NCI-H526 treated with DMSO at 0.1 percent for 48 hours (cell line): ENCODE measurements around the gene P2RY12.

Experiments
- DNase-seq: peaks from one replicate; lab custom pipeline; 2025; lab: John Stamatoyannopoulos, UW

Gene P2RY12

DNA sequence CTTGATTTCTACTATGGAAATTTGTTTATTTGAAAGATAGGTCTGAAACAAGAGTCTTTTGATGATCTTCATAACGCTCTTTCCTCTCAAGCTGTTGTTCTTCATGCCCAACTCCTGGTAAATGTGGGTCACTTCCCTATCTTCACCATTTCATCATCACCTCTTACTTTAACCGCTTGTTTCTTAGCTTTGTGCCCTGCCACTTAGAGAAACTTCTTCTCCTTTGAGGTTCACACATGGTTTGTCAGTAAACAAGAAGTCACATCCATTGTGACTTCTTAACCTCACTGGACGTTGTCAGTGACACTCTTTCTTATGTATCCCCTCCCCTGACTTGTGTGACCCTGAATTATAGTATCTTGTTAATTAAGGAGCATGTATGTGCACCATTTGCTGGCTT is 38.3 kb downstream of the P2RY12 start:
- no peak for DNase-seq

DNA sequence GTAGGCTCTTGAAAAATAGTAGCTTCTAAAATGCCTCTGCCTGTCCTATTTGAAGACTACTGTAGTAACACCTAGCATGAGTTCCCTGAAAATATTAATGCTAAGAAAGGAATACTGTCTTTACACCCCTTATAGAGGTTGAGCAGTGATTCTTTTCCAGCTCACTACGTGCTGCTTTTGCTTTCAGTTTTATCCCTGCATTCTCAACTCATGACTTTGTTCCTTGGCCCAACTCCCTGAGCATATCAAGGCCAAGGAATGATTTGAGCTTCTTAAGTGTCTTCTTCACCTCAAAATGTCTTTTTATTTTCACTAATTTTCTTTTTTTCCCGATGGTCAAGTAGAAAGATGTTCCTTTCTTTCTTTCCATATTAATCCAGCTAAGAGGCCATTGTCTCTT is 38.7 kb downstream of the P2RY12 start:
- DNase-seq, result no peak

DNA sequence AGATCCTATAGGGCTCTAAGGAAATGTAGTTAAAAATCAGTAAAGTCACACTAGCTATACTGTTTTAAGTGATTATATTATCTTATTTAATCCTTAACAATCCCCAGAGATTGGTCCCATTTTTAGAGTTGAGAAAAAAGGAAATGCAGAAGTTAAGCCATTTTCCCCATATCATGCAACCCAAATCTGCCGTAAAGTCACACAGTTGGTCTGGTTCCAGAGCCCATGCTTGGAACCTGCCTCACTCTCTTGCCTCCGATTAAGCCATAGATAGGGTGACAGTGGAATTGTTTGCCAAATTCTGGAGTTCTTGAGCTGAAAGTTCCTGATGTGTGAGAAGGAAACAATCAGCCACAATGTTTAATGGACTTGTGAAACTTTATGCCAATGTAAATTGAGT is 52.9 kb downstream of the P2RY12 start:
- DNase-seq, result no peak

DNA sequence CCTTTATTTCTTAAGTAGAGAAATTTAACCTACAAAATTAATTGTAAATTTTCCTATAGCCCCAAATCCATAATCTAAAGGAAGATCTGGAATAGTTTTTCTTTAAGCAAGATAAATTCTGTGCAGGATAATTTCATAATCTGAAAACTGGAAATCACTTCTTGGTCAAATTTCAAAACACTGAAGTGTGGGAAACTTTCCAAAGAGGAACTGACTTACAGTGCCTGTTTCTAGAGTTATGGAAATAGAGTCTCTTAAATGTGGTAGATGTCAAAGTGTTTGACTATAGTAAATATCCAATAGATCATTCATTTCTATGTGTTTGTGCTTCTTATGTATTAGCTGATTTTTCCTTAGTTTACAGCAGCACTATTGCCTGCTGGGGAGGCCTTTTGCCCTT is 53.7 kb downstream of the P2RY12 start:
- no peak for DNase-seq

DNA sequence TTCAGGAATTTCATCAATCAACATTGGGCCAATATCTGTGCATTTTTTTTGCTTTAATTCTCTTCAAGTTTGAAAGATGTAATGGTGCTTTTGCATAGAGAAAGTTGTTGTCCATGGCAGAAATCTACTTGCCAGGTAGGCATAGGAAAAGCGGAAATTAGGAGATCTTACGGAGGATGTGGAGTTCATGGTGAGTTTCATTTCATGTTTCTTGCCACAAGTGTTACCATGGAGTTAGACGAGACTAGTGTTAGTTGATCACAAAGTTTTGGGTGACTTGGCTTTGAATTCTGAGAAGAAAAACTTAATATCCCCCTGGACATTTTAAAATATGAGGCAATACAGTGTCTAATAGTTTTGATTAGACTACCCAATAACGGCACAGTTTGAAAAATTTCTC is 54.2 kb downstream of the P2RY12 start:
- no peak for DNase-seq

DNA sequence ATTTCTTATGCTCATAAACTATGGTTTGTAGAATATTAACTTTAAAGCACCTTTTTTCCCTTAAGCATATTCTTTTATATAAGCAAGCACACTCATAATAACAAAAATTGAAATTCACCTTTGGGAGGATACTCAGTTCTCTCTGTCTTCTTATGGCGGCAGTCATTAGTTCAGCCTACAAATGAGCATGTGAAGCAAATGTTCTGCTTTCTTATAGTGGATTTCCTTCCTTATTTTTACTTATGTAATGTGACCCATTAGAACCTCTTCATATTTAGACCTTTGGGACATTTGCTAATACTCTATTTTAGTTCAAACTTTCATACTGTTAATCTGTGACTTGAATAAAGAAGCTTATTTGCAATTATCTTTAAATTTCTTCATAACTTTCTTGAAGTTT is 55.2 kb downstream of the P2RY12 start, which contains the start of gene P2RY13:
Gene P2RY13 (minus strand): TSS at position 187 of the 400 bp plus-strand sequence. CDS start 21 bp downstream, at position 166.
- DNase-seq, result no peak

DNA sequence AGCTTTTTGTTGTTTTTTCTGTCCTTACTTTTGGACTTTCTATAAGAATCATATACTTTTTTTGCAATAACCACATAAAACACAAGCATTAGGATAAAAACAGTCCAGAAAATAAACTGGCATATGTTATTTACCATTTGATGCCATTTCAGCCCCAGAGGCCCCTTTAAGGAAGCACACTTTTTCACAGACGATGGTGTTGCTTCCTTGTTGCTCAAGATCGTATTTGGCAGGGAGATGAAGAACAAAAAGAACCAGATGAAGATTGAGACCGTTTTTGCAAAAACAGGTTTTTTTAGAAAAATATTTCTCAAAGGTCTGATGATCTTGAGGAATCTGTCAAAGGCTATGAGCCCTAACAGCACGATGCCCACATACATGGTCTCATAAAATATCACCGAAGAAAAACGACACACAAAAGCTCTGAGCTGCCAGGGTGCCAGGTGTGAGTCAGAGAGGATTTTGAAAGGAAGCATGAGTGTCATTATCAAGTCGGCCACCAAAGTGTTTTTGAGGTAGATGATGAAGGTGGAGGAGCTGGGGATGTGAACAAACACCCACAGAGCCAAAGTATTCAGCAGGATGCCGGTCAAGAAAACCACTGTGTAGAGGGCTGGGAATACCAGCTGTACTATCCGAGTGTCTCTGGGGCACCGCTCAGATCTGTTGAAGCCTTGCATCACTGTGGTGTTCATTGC is 56.1 kb downstream of the P2RY12 start:
- DNase-seq, result no peak

DNA sequence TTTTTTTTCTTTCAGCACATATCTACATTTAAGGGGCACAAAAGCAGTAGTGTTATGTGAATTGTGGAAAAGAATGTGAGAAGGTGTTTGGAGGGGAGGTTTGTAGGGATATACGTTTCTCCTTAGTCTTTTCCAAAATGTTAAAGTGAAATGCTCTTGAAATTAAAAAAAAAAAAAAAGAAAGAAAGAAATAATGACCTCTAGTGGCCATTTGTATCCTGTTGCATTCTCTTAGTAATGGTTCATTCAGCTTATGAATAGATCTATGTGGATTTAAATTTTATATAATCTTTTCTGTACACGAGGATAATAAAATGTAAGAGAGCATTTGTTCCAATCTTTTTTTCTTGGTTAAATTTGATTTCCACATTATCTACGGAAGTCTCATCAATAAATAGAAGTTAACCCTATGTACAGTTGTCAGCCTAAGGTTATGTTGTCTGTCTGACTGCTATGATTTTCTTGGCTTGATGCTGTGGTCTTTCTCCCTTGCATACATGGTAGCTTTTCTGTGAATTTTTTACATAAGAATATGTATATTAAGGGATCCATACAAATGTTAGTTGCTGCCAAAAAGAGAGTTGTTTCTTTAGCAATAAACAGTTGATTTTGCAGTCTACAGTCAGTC is 56.9 kb downstream of the P2RY12 start:
- no peak for DNase-seq

DNA sequence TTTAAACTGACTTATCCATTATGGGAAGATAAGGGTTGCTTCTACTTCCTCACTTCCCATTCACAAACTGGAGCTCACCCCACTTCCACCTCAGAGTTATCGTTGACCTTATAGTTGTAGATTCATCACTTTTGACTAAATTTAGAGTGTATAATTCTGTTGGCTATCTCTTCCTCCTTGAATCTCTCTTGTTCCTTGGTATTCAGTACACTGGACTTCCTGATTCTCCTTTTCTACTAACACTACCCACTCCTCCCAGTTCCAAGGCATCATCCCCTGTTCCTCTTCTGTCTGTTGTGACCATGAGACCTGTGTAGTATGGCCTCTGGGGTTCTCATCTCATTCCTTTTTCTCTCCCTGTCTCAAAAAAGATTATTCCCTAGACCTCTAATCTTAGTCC is 62.0 kb downstream of the P2RY12 start:
- DNase-seq, result no peak

DNA sequence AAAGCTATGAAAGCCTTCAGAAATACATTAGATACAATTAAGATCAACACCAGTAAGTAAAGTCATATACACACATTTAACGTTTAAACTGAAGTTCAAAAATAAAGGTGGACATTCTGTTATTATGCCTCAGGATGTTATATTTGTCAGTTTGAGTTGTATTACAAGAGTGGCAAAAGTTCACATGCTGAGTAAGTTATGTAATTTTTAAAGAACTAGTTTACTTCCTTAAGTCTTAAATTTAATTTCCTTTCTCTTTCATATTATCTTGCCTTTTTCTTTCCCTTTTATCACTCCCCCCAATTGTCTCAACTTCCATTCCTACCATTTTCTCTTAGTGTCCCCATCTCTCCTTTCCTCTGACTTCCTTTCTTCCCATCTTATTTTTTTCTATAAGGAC is 63.0 kb downstream of the P2RY12 start:
- no peak for DNase-seq

DNA sequence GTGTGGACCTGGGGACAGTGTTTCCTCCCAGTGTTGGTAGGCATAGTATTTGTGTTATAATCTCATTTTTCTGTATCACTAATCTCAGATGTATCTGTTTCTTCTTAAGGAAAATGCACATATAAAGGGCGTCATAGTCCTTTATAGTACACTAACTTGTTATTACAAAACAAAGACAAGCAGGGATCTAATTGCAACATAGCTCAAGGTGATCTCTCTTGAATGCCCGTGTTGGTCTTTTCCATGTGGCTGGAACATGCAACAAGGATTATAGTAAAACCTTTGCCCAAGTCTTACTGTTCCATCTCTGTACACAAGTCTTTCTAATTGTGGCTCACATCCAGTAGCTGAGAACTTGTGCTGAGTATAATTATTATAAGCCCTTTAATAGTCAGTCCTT is 64.4 kb downstream of the P2RY12 start:
- DNase-seq, result no peak

DNA sequence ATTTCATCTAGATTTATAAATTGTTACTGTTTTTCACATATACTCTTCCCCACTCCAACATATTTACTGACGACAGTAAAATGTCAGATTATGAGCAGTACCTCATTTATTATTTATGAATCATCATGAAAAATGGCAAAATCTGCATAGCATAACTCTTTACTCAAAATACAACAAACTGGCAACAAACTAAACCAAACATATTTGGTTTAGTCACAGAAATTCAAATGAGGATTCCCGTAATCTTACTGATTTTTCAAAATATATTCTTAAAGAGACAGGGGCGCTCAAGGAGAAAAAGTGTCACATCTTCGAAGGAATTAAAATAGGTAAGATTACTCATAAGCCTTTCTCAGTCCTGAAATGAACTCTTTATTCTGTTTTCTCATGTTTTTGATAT is 64.9 kb downstream of the P2RY12 start:
- no peak for DNase-seq

DNA sequence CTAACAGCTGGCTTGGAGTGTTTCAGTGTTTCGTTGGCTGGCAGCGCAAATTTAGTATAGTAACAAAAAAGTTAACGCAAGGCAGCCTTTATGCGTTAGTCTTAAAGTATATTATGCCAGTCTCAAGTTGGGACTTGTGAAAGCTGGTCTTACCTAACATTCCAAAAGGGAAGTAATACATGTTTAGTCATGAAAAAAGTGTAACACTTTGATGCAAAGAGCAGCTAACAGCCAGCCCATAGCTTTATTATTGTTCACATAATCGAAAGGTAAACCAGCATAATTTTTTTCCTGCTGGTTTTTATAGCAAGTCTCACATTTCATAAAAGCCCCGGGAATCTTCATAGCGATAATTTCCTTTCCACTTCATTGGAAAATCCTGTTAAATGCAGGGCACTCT is 65.6 kb downstream of the P2RY12 start:
- no peak for DNase-seq

DNA sequence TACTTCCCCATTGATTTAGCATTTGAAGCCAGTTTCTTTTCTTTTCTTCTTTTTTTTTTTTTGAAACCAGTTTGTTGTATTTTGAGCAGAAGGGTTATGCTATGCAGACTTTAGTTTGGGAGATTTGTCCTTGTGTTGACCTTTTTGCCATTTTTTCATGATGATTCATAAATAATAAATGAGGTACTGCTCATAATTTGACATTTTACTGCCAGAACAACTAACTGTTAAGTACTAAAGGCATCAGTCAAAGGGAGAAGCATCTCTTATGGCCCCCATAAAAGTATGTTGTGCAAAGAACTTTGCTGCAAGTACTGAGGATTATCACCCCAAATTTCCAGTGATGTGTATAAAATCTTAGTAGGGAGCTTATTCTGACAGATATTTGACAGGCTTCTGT is 66.2 kb downstream of the P2RY12 start:
- no peak for DNase-seq

DNA sequence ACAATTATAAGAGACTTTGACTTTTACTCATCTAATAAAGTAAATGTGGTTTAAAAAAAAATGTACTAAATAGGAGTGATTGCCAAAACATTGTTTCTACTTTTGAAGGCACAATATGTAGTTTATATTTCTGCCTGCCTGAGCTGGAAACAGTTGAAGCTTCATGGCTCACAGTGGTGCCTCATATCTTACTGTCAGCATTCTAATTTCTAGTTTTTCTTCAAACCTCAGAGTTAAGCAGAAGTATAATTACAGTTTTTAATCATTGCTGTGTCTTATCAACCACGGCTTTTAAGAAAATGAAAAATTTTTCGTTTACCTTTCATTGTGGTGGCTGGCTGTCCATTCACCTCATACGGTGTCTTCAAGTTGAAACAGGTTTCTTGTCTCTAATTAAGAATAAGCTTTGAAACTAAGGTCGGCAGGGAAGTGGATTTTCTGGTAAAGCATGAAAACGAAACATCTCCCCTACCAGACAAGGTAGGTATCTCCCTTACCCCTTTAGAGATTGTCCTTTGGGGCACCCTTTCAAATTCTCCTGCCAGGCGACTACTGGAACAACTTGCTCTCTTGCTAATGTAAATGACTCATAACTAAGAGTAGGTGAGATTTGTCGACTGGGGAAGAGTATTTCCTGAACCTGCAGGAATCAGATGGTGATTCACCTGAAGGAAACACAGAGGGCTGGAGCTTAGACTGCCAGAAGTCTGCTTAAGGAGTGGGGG is 68.1 kb downstream of the P2RY12 start, which contains the start of gene GPR87:
Gene GPR87 (minus strand): TSS at position 554 of the 725 bp plus-strand sequence. CDS start 16,720 bp downstream, outside the sequence.
- DNase-seq, result no peak

DNA sequence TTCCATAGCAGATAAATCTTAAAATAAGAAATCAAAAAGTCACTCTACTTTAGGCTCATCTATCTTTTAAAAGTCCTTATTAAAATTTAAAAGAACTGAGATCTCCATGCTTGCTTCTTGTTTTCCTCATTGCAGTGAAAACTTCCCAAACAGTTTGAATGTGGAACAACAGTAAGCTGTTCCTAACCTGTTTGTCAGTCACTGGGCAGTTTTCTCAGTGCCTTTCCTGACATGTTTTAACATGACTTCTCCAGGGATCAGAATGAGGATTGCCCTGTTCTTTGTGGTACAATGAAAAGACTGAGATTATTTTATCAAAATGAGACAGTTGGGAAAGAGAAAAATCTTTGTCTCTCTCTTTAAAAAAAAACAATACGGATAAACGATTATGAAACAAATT is 68.7 kb downstream of the P2RY12 start:
- DNase-seq, result no peak

DNA sequence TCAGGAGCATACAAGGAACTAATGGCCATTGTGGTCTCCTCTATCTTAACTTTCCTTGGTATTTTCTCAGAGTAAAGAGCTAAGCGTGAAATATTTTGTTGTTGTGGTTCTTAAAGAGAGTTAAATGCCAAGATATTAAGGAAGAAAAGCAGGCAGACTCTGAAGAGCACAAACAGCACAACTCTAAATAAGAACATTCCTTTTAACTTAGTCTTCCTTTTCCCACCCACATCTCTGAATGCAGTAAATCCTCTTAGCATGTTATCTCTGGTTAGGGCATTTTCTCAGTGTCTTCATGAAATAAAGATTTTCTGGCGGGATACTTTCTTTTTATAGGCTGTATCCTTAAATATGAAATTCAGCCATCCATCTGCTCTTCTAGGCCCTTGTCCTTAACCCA is 69.4 kb downstream of the P2RY12 start:
- DNase-seq, result no peak

DNA sequence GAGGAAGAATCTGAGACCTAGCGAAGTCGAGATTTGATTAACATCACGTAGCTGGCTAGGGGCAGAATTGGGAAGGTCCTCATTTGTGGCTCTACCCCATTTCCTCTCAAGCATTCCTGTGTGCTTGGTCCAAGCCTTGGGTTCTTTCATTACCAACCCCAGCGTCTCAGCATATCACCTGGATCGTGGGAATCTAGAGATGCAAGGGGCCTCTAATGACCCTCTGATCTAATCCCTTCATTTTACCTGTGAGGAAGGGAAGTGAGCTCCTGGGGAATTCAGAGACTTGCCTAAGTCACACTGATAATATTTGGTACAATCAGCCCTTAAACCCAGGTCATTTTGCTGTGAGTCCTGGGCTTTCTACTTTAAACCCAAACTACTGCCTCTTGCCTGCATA is 70.0 kb downstream of the P2RY12 start:
- no peak for DNase-seq

DNA sequence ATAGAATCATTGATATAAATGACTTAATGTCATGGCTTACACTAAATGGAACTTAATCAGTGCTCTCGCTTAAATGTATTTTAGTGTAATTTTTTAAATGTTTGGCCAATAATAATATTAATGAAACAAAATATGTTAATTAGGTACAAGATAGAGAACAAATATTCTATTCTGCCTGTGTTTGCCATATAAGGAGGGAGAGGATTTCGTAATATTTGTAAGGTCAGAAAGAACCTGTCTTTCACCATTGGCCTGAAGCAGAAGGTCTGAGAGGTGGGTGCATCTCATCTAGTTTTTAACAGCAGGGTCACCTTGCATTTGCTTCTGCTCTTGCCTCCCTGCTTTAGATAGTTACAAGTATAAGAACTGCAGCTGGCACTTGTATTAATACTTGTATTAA is 70.4 kb downstream of the P2RY12 start:
- no peak for DNase-seq

DNA sequence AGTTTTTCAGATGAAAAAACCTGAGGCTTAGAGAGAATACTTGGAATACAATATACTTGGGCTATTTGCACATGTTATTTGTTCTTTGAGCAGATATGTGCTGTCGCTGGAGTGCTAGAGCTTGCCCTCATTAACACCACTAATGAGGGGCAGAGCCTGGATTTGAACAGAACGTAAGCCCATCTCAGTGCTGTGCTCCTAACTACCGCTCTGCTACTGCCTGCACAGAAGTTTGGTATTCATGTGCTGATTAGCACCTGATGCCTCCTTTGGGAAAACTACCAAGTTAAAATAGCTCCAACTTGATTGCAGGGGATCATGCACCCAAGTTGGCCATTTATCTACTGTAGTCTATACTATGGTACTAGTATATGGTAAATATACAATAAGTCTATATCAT is 71.6 kb downstream of the P2RY12 start:
- DNase-seq, result no peak

DNA sequence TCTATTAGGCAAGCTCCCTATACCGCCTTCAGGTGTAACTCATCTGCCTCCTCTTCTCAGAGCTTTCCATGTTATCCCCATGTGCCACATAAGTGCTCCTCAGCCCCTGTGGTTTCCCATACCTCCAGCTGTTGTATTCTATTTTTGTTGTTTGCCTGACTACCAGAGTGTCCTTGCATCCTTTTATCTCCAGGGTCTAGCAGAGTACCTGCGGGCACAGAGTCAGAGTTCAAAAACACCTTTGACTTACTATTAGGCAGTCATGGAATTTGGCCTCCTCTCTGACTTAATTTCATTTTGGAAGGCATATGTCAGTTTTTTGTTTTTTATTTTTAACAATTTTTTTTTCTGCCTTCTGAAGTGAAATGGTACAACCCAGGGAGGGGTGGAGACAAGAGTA is 75.0 kb downstream of the P2RY12 start:
- no peak for DNase-seq

DNA sequence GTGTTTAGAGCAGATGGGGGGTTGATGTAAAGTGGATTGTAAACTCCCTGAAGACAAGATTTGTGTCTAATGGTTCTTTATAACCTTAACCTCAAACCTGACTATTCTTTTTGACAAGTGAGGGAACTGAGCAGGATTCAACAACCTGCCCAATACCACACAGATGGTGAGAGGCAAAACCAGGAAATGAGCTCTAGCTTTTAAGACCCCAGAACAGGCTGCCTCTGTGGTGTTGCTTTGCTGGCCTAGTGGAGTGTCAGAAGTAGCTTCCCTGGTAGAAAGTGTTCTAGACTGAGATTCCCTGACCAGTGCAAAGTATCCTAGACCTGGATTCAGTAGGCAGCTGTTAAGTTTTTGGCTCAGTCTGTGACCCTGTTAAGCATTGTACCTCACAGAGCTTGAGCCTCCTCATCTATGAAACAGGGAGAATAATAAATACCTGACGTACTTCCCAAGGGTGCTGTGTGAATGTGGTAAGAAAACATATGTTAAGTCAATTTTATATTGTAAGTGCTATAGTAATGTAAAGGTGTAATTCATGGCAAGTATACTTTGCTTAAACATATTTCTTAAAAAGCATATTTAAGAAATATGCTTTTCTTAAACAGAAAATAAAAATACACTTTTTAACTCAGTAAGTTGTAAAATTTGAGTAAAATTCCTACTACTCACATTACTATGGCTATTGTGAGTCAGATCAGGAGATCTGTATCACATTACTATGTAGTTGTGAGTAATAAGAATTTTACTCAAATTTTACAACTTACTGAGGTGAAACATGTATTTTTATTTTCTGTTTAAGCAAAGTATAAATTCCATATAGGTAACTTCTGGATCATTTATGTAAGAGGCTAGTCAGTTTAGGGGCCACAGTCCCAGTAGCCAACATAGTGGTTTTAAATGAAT is 76.7 kb downstream of the P2RY12 start:
- DNase-seq, result no peak
